Measurements from ENCODE around the gene PIK3R1.
A peak's percentile ranks its signal among the peaks of the same experiment; 100 is the strongest.

PIK3R1 gene

GRCh38 chr5:68219161-68219816 is 3.7 kb downstream of the PIK3R1 start:
- Histone ChIP-seq H3K27me3 (ENCODE audit: control insufficient read depth, low read length) (no peaks in the 10 kb centered on the region), H3F3A (ENCODE audit: control insufficient read depth, insufficient read depth) (0 out of 2 replicates have a peak, but pooled peaks cover 2% of the 10 kb centered on the region), H3K36me3 (ENCODE audit: control insufficient read depth, low read length) (peaks cover 12% of the 10 kb centered on the region), H3K4me3 (ENCODE audit: low read length) (no peak overlapping the region), H3K4me1 (ENCODE audit: control insufficient read depth, low read length) (peaks cover 19% of the 10 kb centered on the region), H3K9me3 (ENCODE audit: control insufficient read depth, insufficient read depth, low read length) (peaks cover 3% of the 10 kb centered on the region; the same call in 1 of the 2 replicates), H3K27ac (ENCODE audit: low read depth, low read length) (no peak overlapping the region), H4K20me1 (ENCODE audit: control insufficient read depth, insufficient read depth, low read depth, low read length) (peaks cover 8% of the 10 kb centered on the region), H3K9me2 (replicated peaks; ENCODE audit: control insufficient read depth, low read length) (no peaks in the 10 kb centered on the region), H3K79me2 (ENCODE audit: control insufficient read depth, low read length) (peaks cover 80% of the 10 kb centered on the region), H3K4me2 (ENCODE audit: low read length) (peak overlapping the region; percentile 67; the same call in 1 of the 2 replicates)
- no peak for TF ChIP-seq EZH2phosphoT487 (IDR thresholded peaks at IDR 0.05; ENCODE audit: borderline replicate concordance, low read length)
- TF ChIP-seq, protein P1, sequence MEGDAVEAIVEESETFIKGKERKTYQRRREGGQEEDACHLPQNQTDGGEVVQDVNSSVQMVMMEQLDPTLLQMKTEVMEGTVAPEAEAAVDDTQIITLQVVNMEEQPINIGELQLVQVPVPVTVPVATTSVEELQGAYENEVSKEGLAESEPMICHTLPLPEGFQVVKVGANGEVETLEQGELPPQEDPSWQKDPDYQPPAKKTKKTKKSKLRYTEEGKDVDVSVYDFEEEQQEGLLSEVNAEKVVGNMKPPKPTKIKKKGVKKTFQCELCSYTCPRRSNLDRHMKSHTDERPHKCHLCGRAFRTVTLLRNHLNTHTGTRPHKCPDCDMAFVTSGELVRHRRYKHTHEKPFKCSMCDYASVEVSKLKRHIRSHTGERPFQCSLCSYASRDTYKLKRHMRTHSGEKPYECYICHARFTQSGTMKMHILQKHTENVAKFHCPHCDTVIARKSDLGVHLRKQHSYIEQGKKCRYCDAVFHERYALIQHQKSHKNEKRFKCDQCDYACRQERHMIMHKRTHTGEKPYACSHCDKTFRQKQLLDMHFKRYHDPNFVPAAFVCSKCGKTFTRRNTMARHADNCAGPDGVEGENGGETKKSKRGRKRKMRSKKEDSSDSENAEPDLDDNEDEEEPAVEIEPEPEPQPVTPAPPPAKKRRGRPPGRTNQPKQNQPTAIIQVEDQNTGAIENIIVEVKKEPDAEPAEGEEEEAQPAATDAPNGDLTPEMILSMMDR (IDR thresholded peaks at IDR 0.05; ENCODE audit: low read depth, low read length, poor library complexity, severe bottlenecking), result no peak

DNA sequence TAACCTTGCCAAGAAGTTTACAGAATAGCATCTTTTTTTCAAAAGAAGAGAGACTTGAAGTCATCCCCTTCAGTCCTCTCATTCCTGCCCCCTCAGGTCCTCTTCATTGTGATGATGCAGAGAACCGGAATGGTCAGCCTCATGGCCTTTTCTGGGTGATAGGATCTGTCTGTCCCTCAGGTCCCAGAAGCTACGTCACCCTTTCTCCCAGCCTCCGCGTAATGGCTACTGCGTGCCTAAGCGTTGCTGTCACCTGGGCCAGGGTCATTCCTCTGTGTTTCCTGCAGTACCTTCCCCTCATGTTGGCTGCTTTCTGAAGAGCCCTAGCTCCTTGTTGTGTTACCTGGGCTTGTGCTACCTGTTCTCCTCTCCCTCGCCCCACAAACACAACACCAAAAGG is 4.7 kb downstream of the PIK3R1 start:
- no peaks in the 10 kb centered on the region for H3K9me2 ChIP-seq (replicated peaks; ENCODE audit: control insufficient read depth, low read length)
- no peak overlapping the region for H3K4me3 ChIP-seq (ENCODE audit: low read length)
- no peak overlapping the region for H3K4me2 ChIP-seq (ENCODE audit: low read length)
- H3K27me3 ChIP-seq (ENCODE audit: control insufficient read depth, low read length), result no peaks in the 10 kb centered on the region
- no peak for TF ChIP-seq EZH2phosphoT487 (IDR thresholded peaks at IDR 0.05; ENCODE audit: borderline replicate concordance, low read length)
- TF ChIP-seq, protein P1 (IDR thresholded peaks at IDR 0.05; ENCODE audit: low read depth, low read length, poor library complexity, severe bottlenecking), result no peak
- H3K79me2 ChIP-seq (ENCODE audit: control insufficient read depth, low read length), result peaks cover 90% of the 10 kb centered on the region
- H3K36me3 ChIP-seq (ENCODE audit: control insufficient read depth, low read length), result peaks cover 13% of the 10 kb centered on the region
- peaks cover 3% of the 10 kb centered on the region; the same call in 1 of the 2 replicates for H3K9me3 ChIP-seq (ENCODE audit: control insufficient read depth, insufficient read depth, low read length)
- H3F3A ChIP-seq (ENCODE audit: control insufficient read depth, insufficient read depth), result no peaks in the 10 kb centered on the region
- H3K4me1 ChIP-seq (ENCODE audit: control insufficient read depth, low read length), result peaks cover 16% of the 10 kb centered on the region
- peaks cover 13% of the 10 kb centered on the region for H4K20me1 ChIP-seq (ENCODE audit: control insufficient read depth, insufficient read depth, low read depth, low read length)
- H3K27ac ChIP-seq (ENCODE audit: low read depth, low read length), result no peak overlapping the region

DNA sequence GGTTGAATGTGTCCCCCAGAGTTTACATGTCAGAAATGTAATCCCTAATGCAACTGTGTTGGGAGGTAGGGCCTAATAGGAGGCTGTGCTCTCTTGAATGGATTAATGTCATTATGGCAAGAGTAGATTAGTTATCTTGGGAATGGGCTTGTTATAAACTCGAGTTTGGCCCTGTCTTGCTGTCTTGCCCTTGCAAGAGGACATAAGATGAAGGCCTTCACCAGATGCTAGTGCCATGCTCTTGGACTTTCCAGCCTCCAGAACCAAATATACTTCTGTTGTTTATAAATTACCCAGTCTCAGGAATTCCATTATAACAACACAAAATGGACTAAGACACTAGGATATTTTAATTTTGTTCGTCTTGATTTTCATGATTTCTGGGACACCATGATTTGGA is 5.4 kb downstream of the PIK3R1 start:
- Histone ChIP-seq H3K36me3 (ENCODE audit: control insufficient read depth, low read length) (peaks cover 20% of the 10 kb centered on the region), H3K4me3 (ENCODE audit: low read length) (no peak overlapping the region), H3K27me3 (ENCODE audit: control insufficient read depth, low read length) (no peaks in the 10 kb centered on the region), H3F3A (ENCODE audit: control insufficient read depth, insufficient read depth) (no peaks in the 10 kb centered on the region), H4K20me1 (ENCODE audit: control insufficient read depth, insufficient read depth, low read depth, low read length) (peaks cover 19% of the 10 kb centered on the region), H3K9me2 (replicated peaks; ENCODE audit: control insufficient read depth, low read length) (no peaks in the 10 kb centered on the region), H3K4me1 (ENCODE audit: control insufficient read depth, low read length) (peaks cover 16% of the 10 kb centered on the region), H3K27ac (ENCODE audit: low read depth, low read length) (no peak overlapping the region), H3K4me2 (ENCODE audit: low read length) (no peak overlapping the region), H3K9me3 (ENCODE audit: control insufficient read depth, insufficient read depth, low read length) (peaks cover 3% of the 10 kb centered on the region; the same call in 1 of the 2 replicates), H3K79me2 (ENCODE audit: control insufficient read depth, low read length) (peaks cover 97% of the 10 kb centered on the region)
- TF ChIP-seq, protein P1 (IDR thresholded peaks at IDR 0.05; ENCODE audit: low read depth, low read length, poor library complexity, severe bottlenecking), result no peak
- TF ChIP-seq EZH2phosphoT487 (IDR thresholded peaks at IDR 0.05; ENCODE audit: borderline replicate concordance, low read length), result no peak
